ENCODE measurements around the gene USP40. TPM values are rescaled to one million over a fixed set of nuclear protein-coding genes. Genes with fewer than 3 reads are reported as not detected.

USP40 gene
- total and polyA plus RNA-seq, 2 donors (not counting 1 experiment from before 2014, with no cell fraction given): 19.8 to 37.0 TPM

GRCh38 chr2:233433029-233433428, 133.6 kb downstream of the USP40 start:
- peaks cover 12 to 14% of the 10 kb centered on the region in 2 donors for H3K4me1 ChIP-seq (ENCODE audit: control insufficient read depth in 2 of 2, insufficient read depth in 2 of 2, low read length in 2 of 2)
- no peak overlapping the region for H3K4me2 ChIP-seq (replicated peaks; ENCODE audit: low read depth, low read length, poor library complexity, severe bottlenecking)
- no peaks in the 10 kb centered on the region for H3K27me3 ChIP-seq (replicated peaks in 1 of 4; ENCODE audit: control extremely low read depth in 1 of 4, control insufficient read depth in 3 of 4, insufficient read depth in 4 of 4, low read length in 3 of 4)
- TF ChIP-seq EZH2 (IDR thresholded peaks at IDR 0.05; ENCODE audit: borderline replicate concordance, insufficient read depth, low read depth, low read length, poor library complexity, severe bottlenecking): no peak
- DNase-seq (no peak), ATAC-seq (ENCODE audit: low read depth) (no peak)
- H3K36me3 ChIP-seq (replicated peaks in 1 of 2; ENCODE audit: control extremely low read depth in 1 of 2, control insufficient read depth in 1 of 2, extremely low read depth in 1 of 2, insufficient read depth in 2 of 2, low read length in 1 of 2): peaks cover 8 to 53% of the 10 kb centered on the region in 2 experiments
- intact Hi-C loops (cut with micrococcal nuclease): no loop called here
- H3K79me2 ChIP-seq (ENCODE audit: control insufficient read depth, insufficient read depth, low read length): peaks cover 97% of the 10 kb centered on the region
- no peak overlapping the region for H2AFZ ChIP-seq (ENCODE audit: insufficient read depth, low read depth, low read length, poor library complexity, severe bottlenecking)
- no peaks in the 10 kb centered on the region for H3K9me3 ChIP-seq (ENCODE audit: control extremely low read depth in 1 of 3, control insufficient read depth in 2 of 3, insufficient read depth in 1 of 3, low read length in 2 of 3)
- Mint-ChIP-seq H3K27ac (no peak overlapping the region), H3K4me3 (no peak overlapping the region), H3K27me3 (no peaks in the 10 kb centered on the region), H3K9me3 (ENCODE audit: insufficient read depth) (no peaks in the 10 kb centered on the region), H3K4me1 (peaks cover 49% of the 10 kb centered on the region)
- ChIA-PET CTCF (interaction anchor here (1.1 to 16.7 kb wide), 3 partner anchors 10 to 29 kb away, joined by 3 to 426 read pairs (median 16); no protein-coding TSS in a partner anchor), POLR2A (no interaction called here)
- WGBS (ENCODE audit: insufficient coverage): no CpG with 5 or more reads among the region's 2 CpGs
- H3K9ac ChIP-seq (ENCODE audit: low read length): no peak overlapping the region
- H4K20me1 ChIP-seq (ENCODE audit: control insufficient read depth, insufficient read depth, low read length, poor library complexity, severe bottlenecking): peaks cover 91% of the 10 kb centered on the region
- H3K4me3 ChIP-seq (ENCODE audit: control extremely low read depth in 1 of 5, extremely low read depth in 1 of 5, insufficient read depth in 1 of 5, low read depth in 2 of 5, low read length in 4 of 5): no peak overlapping the region
- peak overlapping the region in 1 of 2 donors; percentile 49 for H3K27ac ChIP-seq (ENCODE audit: low read length in 2 of 2)

DNA sequence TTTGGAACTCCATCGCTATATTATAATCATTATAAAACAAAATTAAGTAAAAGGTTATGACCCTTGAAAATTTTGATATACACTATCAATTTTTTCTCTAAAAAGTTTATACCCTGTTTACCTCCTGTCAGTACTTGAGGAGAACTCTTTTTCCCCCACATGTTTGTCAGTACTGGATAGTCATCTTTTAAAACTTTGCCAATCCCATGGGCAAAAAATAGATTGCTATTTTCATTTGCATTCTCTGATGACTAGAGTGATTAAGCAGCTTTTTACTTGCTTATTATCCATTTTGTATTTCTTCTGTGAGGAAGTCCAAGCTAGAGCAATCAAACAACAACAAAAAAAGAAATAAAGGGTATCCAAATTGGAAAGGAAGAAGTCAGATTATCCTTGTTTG, 135.9 kb downstream of the USP40 start:
- no CpG with 5 or more reads among the region's 1 CpG for WGBS (ENCODE audit: insufficient coverage)
- Histone ChIP-seq H3K9ac (ENCODE audit: low read length) (no peak overlapping the region), H3K4me2 (replicated peaks; ENCODE audit: low read depth, low read length, poor library complexity, severe bottlenecking) (no peak overlapping the region), H3K4me3 (ENCODE audit: control extremely low read depth in 1 of 5, extremely low read depth in 1 of 5, insufficient read depth in 1 of 5, low read depth in 2 of 5, low read length in 4 of 5) (no peak overlapping the region), H3K36me3 (replicated peaks in 1 of 2; ENCODE audit: control extremely low read depth in 1 of 2, control insufficient read depth in 1 of 2, extremely low read depth in 1 of 2, insufficient read depth in 2 of 2, low read length in 1 of 2) (peaks cover 6 to 48% of the 10 kb centered on the region in 2 experiments), H3K27me3 (replicated peaks in 1 of 4; ENCODE audit: control extremely low read depth in 1 of 4, control insufficient read depth in 3 of 4, insufficient read depth in 4 of 4, low read length in 3 of 4) (no peaks in the 10 kb centered on the region), H3K27ac (ENCODE audit: low read length in 2 of 2) (peak overlapping the region in 1 of 2 donors; percentile 48), H3K4me1 (ENCODE audit: control insufficient read depth in 2 of 2, insufficient read depth in 2 of 2, low read length in 2 of 2) (peaks cover 16 to 23% of the 10 kb centered on the region in 2 donors), H4K20me1 (ENCODE audit: control insufficient read depth, insufficient read depth, low read length, poor library complexity, severe bottlenecking) (peaks cover 88% of the 10 kb centered on the region), H2AFZ (ENCODE audit: insufficient read depth, low read depth, low read length, poor library complexity, severe bottlenecking) (no peak overlapping the region), H3K9me3 (ENCODE audit: control extremely low read depth in 1 of 3, control insufficient read depth in 2 of 3, insufficient read depth in 1 of 3, low read length in 2 of 3) (no peaks in the 10 kb centered on the region), H3K79me2 (ENCODE audit: control insufficient read depth, insufficient read depth, low read length) (peaks cover 97% of the 10 kb centered on the region)
- POLR2A ChIA-PET: no interaction called here
- H3K4me3 Mint-ChIP-seq: no peak overlapping the region
- DNase-seq: no peak
- peak overlapping the region; percentile 29 for H3K27ac Mint-ChIP-seq
- peaks cover 66% of the 10 kb centered on the region for H3K4me1 Mint-ChIP-seq
- intact Hi-C loops (cut with micrococcal nuclease): no loop called here
- TF ChIP-seq EZH2 (IDR thresholded peaks at IDR 0.05; ENCODE audit: borderline replicate concordance, insufficient read depth, low read depth, low read length, poor library complexity, severe bottlenecking): no peak
- TF ChIP-seq, protein P1, sequence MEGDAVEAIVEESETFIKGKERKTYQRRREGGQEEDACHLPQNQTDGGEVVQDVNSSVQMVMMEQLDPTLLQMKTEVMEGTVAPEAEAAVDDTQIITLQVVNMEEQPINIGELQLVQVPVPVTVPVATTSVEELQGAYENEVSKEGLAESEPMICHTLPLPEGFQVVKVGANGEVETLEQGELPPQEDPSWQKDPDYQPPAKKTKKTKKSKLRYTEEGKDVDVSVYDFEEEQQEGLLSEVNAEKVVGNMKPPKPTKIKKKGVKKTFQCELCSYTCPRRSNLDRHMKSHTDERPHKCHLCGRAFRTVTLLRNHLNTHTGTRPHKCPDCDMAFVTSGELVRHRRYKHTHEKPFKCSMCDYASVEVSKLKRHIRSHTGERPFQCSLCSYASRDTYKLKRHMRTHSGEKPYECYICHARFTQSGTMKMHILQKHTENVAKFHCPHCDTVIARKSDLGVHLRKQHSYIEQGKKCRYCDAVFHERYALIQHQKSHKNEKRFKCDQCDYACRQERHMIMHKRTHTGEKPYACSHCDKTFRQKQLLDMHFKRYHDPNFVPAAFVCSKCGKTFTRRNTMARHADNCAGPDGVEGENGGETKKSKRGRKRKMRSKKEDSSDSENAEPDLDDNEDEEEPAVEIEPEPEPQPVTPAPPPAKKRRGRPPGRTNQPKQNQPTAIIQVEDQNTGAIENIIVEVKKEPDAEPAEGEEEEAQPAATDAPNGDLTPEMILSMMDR (IDR thresholded peaks at IDR 0.05): no peak
- ATAC-seq (ENCODE audit: low read depth): no peak
- no peaks in the 10 kb centered on the region for H3K9me3 Mint-ChIP-seq (ENCODE audit: insufficient read depth)
- CTCF ChIA-PET: interaction anchor here (0.9 to 3.7 kb wide), 5 partner anchors 9 to 36 kb away, joined by 3 to 16 read pairs (median 4); no protein-coding TSS in a partner anchor
- H3K27me3 Mint-ChIP-seq: no peaks in the 10 kb centered on the region

Data from B cell (primary cell).